ENCODE results near the gene C19orf38.

The C19orf38 gene

GRCh38 chr19:10891405-10892086, 43.3 kb downstream of the C19orf38 start:
- H3K79me2 ChIP-seq (ENCODE audit: insufficient read depth, low read length): peaks cover 82% of the 10 kb centered on the region
- DNase-seq (no peak), ATAC-seq (ENCODE audit: insufficient read depth, low read depth) (no peak)
- H3K27me3 ChIP-seq (ENCODE audit: insufficient read depth, low read length, poor library complexity): no peaks in the 10 kb centered on the region
- TF ChIP-seq CTCF (IDR thresholded peaks at IDR 0.05; ENCODE audit: borderline replicate concordance, extremely low read depth, low read length, poor library complexity, severe bottlenecking) (no peak), EZH2 (IDR thresholded peaks at IDR 0.05; ENCODE audit: borderline replicate concordance, low read depth, low read length, severe bottlenecking) (no peak)
- H3K4me2 ChIP-seq (ENCODE audit: insufficient read depth, low read length): no peak overlapping the region
- no peak overlapping the region for H3K9ac ChIP-seq (ENCODE audit: low read depth, low read length)
- no peaks in the 10 kb centered on the region for H3K4me1 ChIP-seq (ENCODE audit: insufficient read depth, low read length)
- H2AFZ ChIP-seq (ENCODE audit: low read depth, low read length): no peak overlapping the region
- H3K4me3 ChIP-seq (ENCODE audit: low read depth in 1 of 2, low read length in 2 of 2): no peak overlapping the region
- H3K27ac ChIP-seq (ENCODE audit: low read length): no peak overlapping the region
- no peaks in the 10 kb centered on the region for H3K9me3 ChIP-seq (ENCODE audit: insufficient read depth, low read length, severe bottlenecking)
- H4K20me1 ChIP-seq (ENCODE audit: insufficient read depth, low read length): peaks cover 66% of the 10 kb centered on the region
- H3K36me3 ChIP-seq (ENCODE audit: insufficient read depth, low read length): peaks cover 5% of the 10 kb centered on the region; the same call in 1 of the 2 replicates

- no peaks in the 10 kb centered on the region for H3K4me1 ChIP-seq (ENCODE audit: insufficient read depth, low read length)
- no peak for DNase-seq
- TF ChIP-seq EZH2 (IDR thresholded peaks at IDR 0.05; ENCODE audit: borderline replicate concordance, low read depth, low read length, severe bottlenecking) (no peak), CTCF (IDR thresholded peaks at IDR 0.05; ENCODE audit: borderline replicate concordance, extremely low read depth, low read length, poor library complexity, severe bottlenecking) (no peak)
These were observed 44.0 kb downstream of the C19orf38 start for GRCh38 chr19:10892256-10892655.

GRCh38 chr19:10894911-10895213, 46.6 kb downstream of the C19orf38 start:
- Histone ChIP-seq H3K27me3 (ENCODE audit: insufficient read depth, low read length, poor library complexity) (no peaks in the 10 kb centered on the region), H2AFZ (ENCODE audit: low read depth, low read length) (no peak overlapping the region), H4K20me1 (ENCODE audit: insufficient read depth, low read length) (peaks cover 70% of the 10 kb centered on the region), H3K79me2 (ENCODE audit: insufficient read depth, low read length) (peaks cover 77% of the 10 kb centered on the region), H3K9ac (ENCODE audit: low read depth, low read length) (no peak overlapping the region), H3K4me1 (ENCODE audit: insufficient read depth, low read length) (no peaks in the 10 kb centered on the region), H3K9me3 (ENCODE audit: insufficient read depth, low read length, severe bottlenecking) (no peaks in the 10 kb centered on the region), H3K4me2 (ENCODE audit: insufficient read depth, low read length) (no peak overlapping the region), H3K36me3 (ENCODE audit: insufficient read depth, low read length) (peaks cover 6% of the 10 kb centered on the region; the same call in 1 of the 2 replicates), H3K27ac (ENCODE audit: low read length) (no peak overlapping the region), H3K4me3 (ENCODE audit: low read depth in 1 of 2, low read length in 2 of 2) (no peak overlapping the region)
- no peak for TF ChIP-seq EZH2 (IDR thresholded peaks at IDR 0.05; ENCODE audit: borderline replicate concordance, low read depth, low read length, severe bottlenecking)
- ATAC-seq (ENCODE audit: insufficient read depth, low read depth): no peak
- no peak for DNase-seq

More at GRCh38 chr19:10892256-10892655, 44.0 kb downstream of the C19orf38 start:
- no peak for ATAC-seq (ENCODE audit: insufficient read depth, low read depth)
- no peak overlapping the region for H3K9ac ChIP-seq (ENCODE audit: low read depth, low read length)
- H3K4me2 ChIP-seq (ENCODE audit: insufficient read depth, low read length): no peak overlapping the region
- H3K4me3 ChIP-seq (ENCODE audit: low read depth in 1 of 2, low read length in 2 of 2): no peak overlapping the region
- H3K36me3 ChIP-seq (ENCODE audit: insufficient read depth, low read length): peaks cover 6% of the 10 kb centered on the region; the same call in 1 of the 2 replicates
- H4K20me1 ChIP-seq (ENCODE audit: insufficient read depth, low read length): peaks cover 67% of the 10 kb centered on the region
- H3K27me3 ChIP-seq (ENCODE audit: insufficient read depth, low read length, poor library complexity): no peaks in the 10 kb centered on the region
- no peak overlapping the region for H2AFZ ChIP-seq (ENCODE audit: low read depth, low read length)
- peaks cover 82% of the 10 kb centered on the region for H3K79me2 ChIP-seq (ENCODE audit: insufficient read depth, low read length)
- H3K9me3 ChIP-seq (ENCODE audit: insufficient read depth, low read length, severe bottlenecking): no peaks in the 10 kb centered on the region
- no peak overlapping the region for H3K27ac ChIP-seq (ENCODE audit: low read length)

- H3K4me2 ChIP-seq (ENCODE audit: insufficient read depth, low read length): no peak overlapping the region
- H4K20me1 ChIP-seq (ENCODE audit: insufficient read depth, low read length): peaks cover 70% of the 10 kb centered on the region
- no peaks in the 10 kb centered on the region for H3K27me3 ChIP-seq (ENCODE audit: insufficient read depth, low read length, poor library complexity)
- ATAC-seq (ENCODE audit: insufficient read depth, low read depth) (no peak), DNase-seq (no peak)
- H3K4me1 ChIP-seq (ENCODE audit: insufficient read depth, low read length): no peaks in the 10 kb centered on the region
- no peaks in the 10 kb centered on the region for H3K9me3 ChIP-seq (ENCODE audit: insufficient read depth, low read length, severe bottlenecking)
- peaks cover 80% of the 10 kb centered on the region for H3K79me2 ChIP-seq (ENCODE audit: insufficient read depth, low read length)
- no peak overlapping the region for H3K9ac ChIP-seq (ENCODE audit: low read depth, low read length)
- peaks cover 6% of the 10 kb centered on the region; the same call in 1 of the 2 replicates for H3K36me3 ChIP-seq (ENCODE audit: insufficient read depth, low read length)
- TF ChIP-seq EZH2 (IDR thresholded peaks at IDR 0.05; ENCODE audit: borderline replicate concordance, low read depth, low read length, severe bottlenecking) (no peak), CTCF (IDR thresholded peaks at IDR 0.05; ENCODE audit: borderline replicate concordance, extremely low read depth, low read length, poor library complexity, severe bottlenecking) (no peak)
- no peak overlapping the region for H3K27ac ChIP-seq (ENCODE audit: low read length)
- H2AFZ ChIP-seq (ENCODE audit: low read depth, low read length): no peak overlapping the region
- H3K4me3 ChIP-seq (ENCODE audit: low read depth in 1 of 2, low read length in 2 of 2): no peak overlapping the region
These were observed 47.1 kb downstream of the C19orf38 start for GRCh38 chr19:10895363-10895762.
